GM15510 (cell line): ENCODE measurements around the gene SMYD4.

ENCODE experiments used
- POLR2A ChIP-seq: IDR thresholded peaks from 3 replicates; pipeline ENCODE4 v1.6.1; 2011; ENCODE audit warnings: borderline replicate concordance; ENCODE audit not compliant: insufficient read length; ENCODE audit errors: extremely low read depth

The SMYD4 gene

DNA sequence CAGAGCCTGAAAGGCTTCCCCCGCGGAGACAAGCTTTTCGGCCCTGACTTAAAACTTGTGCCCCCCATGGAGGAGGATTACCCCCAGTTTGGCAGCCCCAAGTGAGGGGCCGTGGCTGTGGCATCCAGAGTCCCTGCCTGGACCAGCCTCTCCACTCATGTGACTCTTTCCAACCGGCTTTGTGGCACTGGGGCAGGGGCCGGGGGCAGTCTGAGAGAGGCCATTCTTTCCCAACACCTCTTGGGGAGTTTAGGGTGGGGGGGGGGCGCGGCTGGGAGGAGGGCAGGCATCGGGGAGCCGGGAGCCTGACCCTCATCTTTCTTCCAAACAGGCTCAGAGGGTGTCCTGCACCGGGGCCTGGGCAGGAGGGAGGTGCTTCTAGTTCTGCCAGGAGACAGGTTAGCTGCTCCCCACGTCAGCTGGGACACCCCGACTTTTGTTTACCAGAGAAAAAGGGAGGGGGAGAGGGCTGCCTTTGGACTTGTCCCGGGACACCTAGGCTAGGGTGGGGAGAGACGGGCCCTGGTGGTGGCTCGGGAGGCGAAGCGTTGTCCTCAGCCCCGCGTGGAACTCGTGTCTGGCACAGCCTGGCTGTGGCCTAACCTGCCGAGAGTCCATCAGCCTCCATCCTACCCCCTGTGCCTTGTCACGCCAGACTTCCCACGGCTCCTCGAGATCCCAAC, 75.1 kb downstream of the SMYD4 start:
- TF ChIP-seq POLR2A = no peak

- no peak for TF ChIP-seq POLR2A
Observed at GRCh38 chr17:1753767-1754429, 75.8 kb downstream of the SMYD4 start.

DNA sequence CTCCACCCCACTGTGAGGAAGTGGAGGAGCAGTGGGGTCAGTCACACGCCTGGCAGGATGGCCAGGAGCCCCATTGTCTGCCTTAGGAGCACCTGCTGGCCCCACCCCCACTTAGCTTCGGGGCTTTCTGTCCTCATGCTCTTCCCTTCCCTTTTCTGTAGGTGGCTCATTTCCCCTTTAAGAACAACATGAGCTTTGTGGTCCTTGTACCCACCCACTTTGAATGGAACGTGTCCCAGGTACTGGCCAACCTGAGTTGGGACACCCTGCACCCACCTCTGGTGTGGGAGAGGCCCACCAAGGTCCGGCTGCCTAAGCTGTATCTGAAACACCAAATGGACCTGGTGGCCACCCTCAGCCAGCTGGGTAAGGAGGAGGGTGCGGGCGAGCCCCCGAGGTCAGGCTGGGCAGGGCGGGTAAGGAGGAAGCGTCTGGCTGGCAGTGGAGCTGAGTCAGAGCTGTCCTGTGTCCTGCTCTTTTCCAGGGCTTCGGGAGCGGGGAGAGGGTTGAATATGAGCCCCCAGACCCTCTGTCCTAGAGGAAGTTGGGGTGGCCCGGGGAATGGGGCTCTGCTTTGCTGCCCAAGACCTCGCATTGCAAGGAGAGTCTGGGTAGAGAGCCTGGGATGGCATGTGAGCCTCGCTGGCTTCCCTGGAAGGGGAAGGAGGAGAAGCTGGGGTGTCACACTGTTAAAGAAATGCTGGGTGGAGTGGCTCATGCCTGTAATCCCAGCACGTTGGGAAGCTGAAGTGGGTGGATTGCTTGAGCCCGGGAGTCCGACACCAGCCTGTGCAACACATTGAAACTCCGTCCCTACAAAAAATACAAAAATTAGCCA, 77.1 kb downstream of the SMYD4 start:
- TF ChIP-seq POLR2A = no peak

- no peak for TF ChIP-seq POLR2A
Observed at GRCh38 chr17:1750628-1751027, 79.1 kb downstream of the SMYD4 start.

GRCh38 chr17:1746975-1747543, 82.6 kb downstream of the SMYD4 start:
- no peak for TF ChIP-seq POLR2A

DNA sequence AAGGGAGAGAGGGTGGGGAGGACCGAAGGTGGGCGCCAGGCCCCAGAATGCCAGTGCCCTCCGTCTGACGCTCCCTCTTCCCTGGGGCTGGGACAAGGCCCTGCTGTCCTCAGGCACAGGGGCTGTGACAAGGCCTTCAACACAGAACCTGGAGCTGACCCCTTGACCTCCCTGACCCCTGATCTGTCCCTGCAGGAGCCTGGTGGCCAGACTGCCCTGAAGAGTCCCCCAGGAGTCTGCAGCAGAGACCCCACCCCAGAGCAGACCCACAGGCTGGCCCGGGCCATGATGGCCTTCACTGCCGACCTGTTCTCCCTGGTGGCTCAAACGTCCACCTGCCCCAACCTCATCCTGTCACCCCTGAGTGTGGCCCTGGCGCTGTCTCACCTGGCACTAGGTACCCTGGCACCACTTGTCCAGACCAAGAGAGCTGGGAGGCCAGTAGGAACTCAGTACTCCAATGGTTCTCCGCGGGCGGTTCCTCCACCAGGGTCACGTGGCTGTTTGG, 84.1 kb downstream of the SMYD4 start:
- no peak for TF ChIP-seq POLR2A

- TF ChIP-seq POLR2A = no peak
Observed at GRCh38 chr17:1744551-1745512, 84.9 kb downstream of the SMYD4 start.

DNA sequence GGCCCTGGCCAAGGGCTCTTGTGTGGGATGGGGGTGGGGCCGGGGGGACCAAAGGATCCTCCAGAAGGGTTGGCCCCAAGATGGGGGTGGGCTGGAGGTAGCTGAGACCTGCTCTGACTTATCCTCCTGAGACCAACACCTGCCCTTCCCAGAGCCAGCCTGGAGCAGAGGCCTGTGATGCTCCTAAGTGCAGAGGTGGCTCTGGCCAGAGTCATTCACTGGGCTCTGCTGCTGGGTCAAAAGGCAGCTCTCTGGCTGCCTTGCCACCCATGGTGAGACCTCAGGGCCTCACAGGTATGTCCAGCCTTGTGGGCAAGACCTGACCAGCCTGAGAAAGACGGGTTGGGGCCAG, 86.6 kb downstream of the SMYD4 start:
- TF ChIP-seq POLR2A = no peak

DNA sequence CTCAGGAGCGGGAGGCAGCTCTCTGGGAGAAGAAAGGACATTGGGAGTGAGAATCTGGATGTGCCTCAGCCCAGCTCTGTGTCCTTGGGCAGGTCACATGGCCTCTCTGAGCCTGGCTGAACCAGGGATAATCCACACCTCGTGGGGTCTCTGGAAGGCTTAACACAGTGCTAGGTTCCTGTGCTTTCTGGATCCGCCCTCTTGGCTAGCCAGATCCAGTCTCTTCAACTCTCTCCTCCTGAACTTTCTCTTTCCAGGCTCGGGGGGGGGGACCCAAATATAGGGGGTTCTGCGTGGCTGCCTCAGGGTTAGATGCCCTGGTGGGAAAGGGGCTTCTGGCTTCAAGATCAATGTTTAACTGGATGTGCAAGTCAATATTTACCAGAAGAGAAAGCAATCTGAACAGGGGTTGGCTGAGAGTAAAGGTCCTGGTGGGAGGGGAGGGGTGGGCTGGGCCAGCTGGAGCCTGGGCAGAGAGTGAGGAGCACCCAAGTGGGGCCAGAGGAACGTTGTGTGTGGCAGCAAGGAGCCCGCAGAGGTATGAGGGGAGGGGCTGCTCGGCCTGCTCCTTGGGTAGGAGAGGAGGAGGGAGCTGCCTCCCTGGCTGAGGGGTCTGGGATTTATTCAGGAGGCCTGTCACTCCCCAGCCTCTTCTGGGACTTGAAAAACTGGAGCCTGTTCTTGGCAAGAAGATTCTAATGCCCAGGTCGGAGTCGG, 87.2 kb downstream of the SMYD4 start, which contains the start of gene SERPINF2:
TSS of gene SERPINF2 (plus strand) at position 501 of the 717 bp plus-strand sequence. CDS start 2,125 bp downstream, outside the sequence.
- TF ChIP-seq POLR2A = no peak

DNA sequence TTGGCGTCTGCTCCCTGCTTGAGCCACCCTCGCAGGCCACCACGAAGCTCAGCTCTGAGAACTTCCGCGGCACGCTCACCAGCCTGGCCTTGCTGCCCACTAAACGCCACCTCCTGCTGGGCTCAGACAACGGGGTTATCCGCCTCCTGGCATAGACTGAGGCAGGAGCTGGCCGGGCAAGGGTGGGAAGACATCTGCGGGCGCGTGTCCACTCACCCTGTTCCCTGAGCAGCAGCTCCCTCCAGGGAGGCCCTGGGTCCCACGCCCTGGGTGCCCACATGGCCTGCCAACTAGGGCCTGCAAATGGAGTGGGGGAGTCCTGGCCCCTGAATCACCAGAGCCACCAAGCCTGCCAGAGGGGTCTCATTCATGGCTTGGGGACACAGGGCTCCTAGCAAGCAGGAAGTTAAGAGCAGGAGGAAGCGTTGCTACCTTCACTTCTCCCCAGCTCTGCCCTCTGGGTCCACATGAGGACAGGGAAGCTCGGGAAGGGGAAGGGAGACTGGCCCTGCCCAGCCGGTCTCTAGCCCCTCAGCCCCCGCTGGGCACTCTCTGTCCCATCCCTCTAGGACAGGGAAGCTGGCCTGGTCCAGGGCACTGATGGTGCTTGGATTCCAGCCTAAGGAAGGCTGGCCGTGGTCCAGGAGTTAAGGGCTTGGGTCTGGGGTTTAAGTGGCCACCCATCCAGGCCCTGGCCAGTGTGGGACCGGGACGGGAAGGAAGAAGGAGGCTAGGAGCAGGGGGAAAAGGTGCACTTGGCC, 92.0 kb downstream of the SMYD4 start:
- no peak for TF ChIP-seq POLR2A

DNA sequence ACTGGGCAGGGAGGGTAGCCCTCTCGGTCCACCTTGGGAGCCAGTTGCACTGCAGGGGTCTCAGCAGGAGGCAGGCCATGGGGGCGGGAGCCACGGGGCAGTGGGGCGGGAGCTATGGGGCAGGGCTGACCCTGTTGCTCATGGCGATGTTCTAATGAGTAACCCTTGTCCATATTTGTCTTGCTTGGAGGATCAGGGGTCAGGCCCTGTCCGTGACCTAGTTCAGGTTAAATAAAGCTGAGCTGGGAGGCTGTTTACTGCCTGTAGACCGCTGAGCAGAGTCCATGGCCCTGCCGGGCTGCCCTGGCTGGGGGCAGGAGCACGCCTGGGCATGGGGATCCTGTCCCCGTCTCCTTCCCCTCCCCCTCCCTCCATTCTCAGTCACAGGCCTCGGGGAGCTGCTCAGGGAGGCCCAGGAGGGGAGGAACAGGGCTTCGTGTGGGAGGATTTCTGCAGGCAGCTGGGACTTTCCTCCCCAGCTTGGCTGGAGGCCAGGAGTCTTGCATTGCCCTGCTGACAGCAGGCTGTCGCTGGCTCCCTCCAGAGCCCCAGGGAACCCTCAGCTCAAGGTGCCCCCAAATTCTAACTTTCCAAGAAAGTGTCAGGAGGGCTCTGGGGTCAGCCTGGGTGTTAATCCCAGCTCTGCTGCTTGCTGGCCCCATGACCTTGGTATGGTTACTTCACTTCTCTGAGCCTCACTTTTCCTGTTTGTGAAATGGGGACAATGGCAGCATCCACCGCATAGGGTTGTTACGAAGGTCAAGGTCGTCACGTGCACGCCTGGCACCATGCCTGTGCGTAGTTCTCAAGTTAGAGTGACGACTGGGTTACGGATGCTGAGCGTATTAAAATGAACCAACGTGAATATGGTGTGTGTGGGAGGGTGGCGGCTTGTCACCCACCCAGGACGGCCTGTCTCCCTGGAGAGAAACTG, 93.1 kb downstream of the SMYD4 start:
- TF ChIP-seq POLR2A = no peak
